DND-41 (cell line): ENCODE results near the gene DNM3.

ENCODE experiments used
- EZH2 ChIP-seq: IDR thresholded peaks from 3 replicates; pipeline ENCODE4 v1.6.1; 2012; ENCODE audit warnings: borderline replicate concordance, low read depth, mild to moderate bottlenecking, moderate library complexity, low read length, inconsistent platforms; ENCODE audit not compliant: severe bottlenecking
- TF ChIP-seq, protein P1 (sequence below): IDR thresholded peaks from 2 replicates; pipeline ENCODE4 v1.5.1; 2012; ENCODE audit warnings: borderline replicate concordance, low read length, moderate library complexity, mild to moderate bottlenecking; ENCODE audit not compliant: poor library complexity, severe bottlenecking; ENCODE audit errors: extremely low read depth

DNA sequence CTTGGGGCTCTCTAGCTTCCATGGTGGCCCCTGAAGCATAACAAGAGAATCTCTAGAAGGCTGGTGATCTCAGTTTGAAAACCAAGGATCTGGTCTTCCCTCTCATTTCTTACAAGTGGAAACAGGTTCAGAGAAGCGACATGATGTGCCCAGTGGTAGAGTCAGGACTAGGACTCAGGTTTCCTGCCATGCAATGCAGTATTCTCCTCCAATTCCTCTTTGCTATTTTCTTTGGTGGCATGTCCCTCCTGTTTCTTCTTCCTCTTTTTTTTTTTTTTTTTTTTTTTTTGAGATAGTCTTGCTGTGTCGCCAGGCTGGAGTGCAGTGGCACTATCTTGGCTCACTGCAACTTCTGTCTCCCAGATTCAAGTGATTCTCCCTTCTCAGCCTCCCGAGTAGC is 383.6 kb downstream of the DNM3 start:
- TF ChIP-seq, protein P1, sequence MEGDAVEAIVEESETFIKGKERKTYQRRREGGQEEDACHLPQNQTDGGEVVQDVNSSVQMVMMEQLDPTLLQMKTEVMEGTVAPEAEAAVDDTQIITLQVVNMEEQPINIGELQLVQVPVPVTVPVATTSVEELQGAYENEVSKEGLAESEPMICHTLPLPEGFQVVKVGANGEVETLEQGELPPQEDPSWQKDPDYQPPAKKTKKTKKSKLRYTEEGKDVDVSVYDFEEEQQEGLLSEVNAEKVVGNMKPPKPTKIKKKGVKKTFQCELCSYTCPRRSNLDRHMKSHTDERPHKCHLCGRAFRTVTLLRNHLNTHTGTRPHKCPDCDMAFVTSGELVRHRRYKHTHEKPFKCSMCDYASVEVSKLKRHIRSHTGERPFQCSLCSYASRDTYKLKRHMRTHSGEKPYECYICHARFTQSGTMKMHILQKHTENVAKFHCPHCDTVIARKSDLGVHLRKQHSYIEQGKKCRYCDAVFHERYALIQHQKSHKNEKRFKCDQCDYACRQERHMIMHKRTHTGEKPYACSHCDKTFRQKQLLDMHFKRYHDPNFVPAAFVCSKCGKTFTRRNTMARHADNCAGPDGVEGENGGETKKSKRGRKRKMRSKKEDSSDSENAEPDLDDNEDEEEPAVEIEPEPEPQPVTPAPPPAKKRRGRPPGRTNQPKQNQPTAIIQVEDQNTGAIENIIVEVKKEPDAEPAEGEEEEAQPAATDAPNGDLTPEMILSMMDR: no peak
- no peak for TF ChIP-seq EZH2
